ENCODE results near the gene ABCC11.

- TF ChIP-seq, protein P1, sequence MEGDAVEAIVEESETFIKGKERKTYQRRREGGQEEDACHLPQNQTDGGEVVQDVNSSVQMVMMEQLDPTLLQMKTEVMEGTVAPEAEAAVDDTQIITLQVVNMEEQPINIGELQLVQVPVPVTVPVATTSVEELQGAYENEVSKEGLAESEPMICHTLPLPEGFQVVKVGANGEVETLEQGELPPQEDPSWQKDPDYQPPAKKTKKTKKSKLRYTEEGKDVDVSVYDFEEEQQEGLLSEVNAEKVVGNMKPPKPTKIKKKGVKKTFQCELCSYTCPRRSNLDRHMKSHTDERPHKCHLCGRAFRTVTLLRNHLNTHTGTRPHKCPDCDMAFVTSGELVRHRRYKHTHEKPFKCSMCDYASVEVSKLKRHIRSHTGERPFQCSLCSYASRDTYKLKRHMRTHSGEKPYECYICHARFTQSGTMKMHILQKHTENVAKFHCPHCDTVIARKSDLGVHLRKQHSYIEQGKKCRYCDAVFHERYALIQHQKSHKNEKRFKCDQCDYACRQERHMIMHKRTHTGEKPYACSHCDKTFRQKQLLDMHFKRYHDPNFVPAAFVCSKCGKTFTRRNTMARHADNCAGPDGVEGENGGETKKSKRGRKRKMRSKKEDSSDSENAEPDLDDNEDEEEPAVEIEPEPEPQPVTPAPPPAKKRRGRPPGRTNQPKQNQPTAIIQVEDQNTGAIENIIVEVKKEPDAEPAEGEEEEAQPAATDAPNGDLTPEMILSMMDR (IDR thresholded peaks at IDR 0.05 in 8 of 11, conservative IDR thresholded peaks at IDR 0.05 in 3 of 11), result no peak
- TF ChIP-seq POLR2AphosphoS5 (IDR thresholded peaks at IDR 0.05), result no peak
Measured at GRCh38 chr16:48276102-48276501, 28.8 kb upstream of the ABCC11 start.

Measured in spleen (tissue), 7 donors.